Right lobe of liver (tissue), 6 donors: ENCODE measurements around the gene PITPNM3. TPM values are rescaled to one million over a fixed set of nuclear protein-coding genes. Genes with fewer than 3 reads are reported as not detected.

ENCODE experiments used
- ATAC-seq, 4 donors: fragments of 200-7000 bp; cut with Tn5 transposase; one replicate each; pipeline ENCODE4 v1.9.1; 2020; ENCODE audit warnings: mild to moderate bottlenecking in 4 of 4, moderate library complexity in 4 of 4
- DNase-seq, 3 donors: peaks; one replicate each; pipeline ENCODE4 v3.0.0-alpha.2; 2020
- H3K27ac ChIP-seq, 3 donors: fragments of 200-600 bp; one replicate each; pipeline ENCODE4 v1.8.0; 2022
- H3K27me3 ChIP-seq, 2 donors: fragments of 200-600 bp; one replicate each; pipeline ENCODE4 v1.8.0; 2022
- H3K36me3 ChIP-seq, 4 donors: fragments of 200-600 bp; sonication (generic) in 1 of 4; one replicate each; pipeline versions ENCODE4 v1.5.1 to v1.8.0; 2017 to 2022; ENCODE audit warnings: control low read depth in 1 of 4
- H3K4me1 ChIP-seq, 4 donors: fragments of 200-600 bp; sonication (generic) in 1 of 4; one replicate each; pipeline versions ENCODE4 v1.5.1 to v1.8.0; 2017 to 2022; ENCODE audit warnings: control low read depth in 1 of 4
- H3K4me3 ChIP-seq, 3 donors: fragments of 200-600 bp; one replicate each; pipeline ENCODE4 v1.8.0; 2022
- H3K9me3 ChIP-seq, 4 donors: fragments of 200-600 bp; sonication (generic) in 1 of 4; one replicate each; pipeline versions ENCODE4 v1.5.1 to v1.8.0; 2017 to 2022; ENCODE audit warnings: control low read depth in 1 of 4
- POLR2A ChIP-seq: fragments of 450-650 bp; IDR thresholded peaks from one replicate; pipeline ENCODE4 v1.6.1; 2017; ENCODE audit warnings: antibody characterized with exemption, mild to moderate bottlenecking
- WGBS: methylation state at CpG from one replicate; pipeline ENCODE4 v1.1.6; 2018; ENCODE audit warnings: low coverage, low lambda C conversion rate; ENCODE audit not compliant: insufficient coverage; ENCODE audit errors: missing lambda C conversion rate; 5-methylcytosine and 5-hydroxymethylcytosine counted together
- intact Hi-C, 2 donors: fragments of 100-400 bp; cut with DNase I; formaldehyde crosslinking; loops; one replicate each; pipeline versions ENCODE4 v1.11.2 to v1.14.1; 2022
- total RNA-seq, 6 experiments: library from RNA; depleted of rRNA in 2 of 6; stranded (reverse); fragments of >200 nt in 2 of 6; fragmentation: NEBNext Ultra II Directional in 3 of 6; extraction: Animal tissue kit (Norgen Biotek cat#: 25700) in 3 of 6; gene quantifications; one replicate each; pipeline versions ENCODE4 v1.1.0 to v1.2.4, GENCODE V29; 2016 to 2023
- TF ChIP-seq, protein P1 (sequence below), 4 donors: fragments of 200-600 bp in 3 of 4; fragments of 450-650 bp in 1 of 4; IDR thresholded peaks; one replicate each; pipeline versions ENCODE4 v1.5.1 to v1.8.0; 2016 to 2022; ENCODE audit warnings: antibody characterized with exemption in 4 of 4, mild to moderate bottlenecking in 2 of 4
- donor health status: DM: no; HTN: yes; CAD: no.
- donor health status: DM: no; HTN: no; CAD: no.
- donor health status: DM: no; HTN: no; CAD: no.
- donor health status: DM: no; HTN: yes; CAD: no.
- donor health status: DM: no; HTN: yes; CAD: no.

PITPNM3 gene
- total RNA-seq, 6 experiments from 2014 or later: 0.91 to 3.8 (median 1.2) TPM

GRCh38 chr17:6547336-6547735 lies 9.0 kb downstream of the PITPNM3 start:
- Histone ChIP-seq H3K4me3 (no peak overlapping the region), H3K36me3 (no peaks in the 10 kb centered on the region), H3K27me3 (no peaks in the 10 kb centered on the region), H3K27ac (no peak overlapping the region), H3K9me3 (no peaks in the 10 kb centered on the region), H3K4me1 (no peaks in the 10 kb centered on the region)
- TF ChIP-seq, protein P1, sequence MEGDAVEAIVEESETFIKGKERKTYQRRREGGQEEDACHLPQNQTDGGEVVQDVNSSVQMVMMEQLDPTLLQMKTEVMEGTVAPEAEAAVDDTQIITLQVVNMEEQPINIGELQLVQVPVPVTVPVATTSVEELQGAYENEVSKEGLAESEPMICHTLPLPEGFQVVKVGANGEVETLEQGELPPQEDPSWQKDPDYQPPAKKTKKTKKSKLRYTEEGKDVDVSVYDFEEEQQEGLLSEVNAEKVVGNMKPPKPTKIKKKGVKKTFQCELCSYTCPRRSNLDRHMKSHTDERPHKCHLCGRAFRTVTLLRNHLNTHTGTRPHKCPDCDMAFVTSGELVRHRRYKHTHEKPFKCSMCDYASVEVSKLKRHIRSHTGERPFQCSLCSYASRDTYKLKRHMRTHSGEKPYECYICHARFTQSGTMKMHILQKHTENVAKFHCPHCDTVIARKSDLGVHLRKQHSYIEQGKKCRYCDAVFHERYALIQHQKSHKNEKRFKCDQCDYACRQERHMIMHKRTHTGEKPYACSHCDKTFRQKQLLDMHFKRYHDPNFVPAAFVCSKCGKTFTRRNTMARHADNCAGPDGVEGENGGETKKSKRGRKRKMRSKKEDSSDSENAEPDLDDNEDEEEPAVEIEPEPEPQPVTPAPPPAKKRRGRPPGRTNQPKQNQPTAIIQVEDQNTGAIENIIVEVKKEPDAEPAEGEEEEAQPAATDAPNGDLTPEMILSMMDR (IDR thresholded peaks at IDR 0.05): no peak
- TF ChIP-seq POLR2A: no peak
- WGBS: 71% methylated on average over 5 of the region's 6 CpGs
- DNase-seq (peak in 1 of 3 donors; percentile 18), ATAC-seq (no peak)
- intact Hi-C loops: no loop called here

DNA sequence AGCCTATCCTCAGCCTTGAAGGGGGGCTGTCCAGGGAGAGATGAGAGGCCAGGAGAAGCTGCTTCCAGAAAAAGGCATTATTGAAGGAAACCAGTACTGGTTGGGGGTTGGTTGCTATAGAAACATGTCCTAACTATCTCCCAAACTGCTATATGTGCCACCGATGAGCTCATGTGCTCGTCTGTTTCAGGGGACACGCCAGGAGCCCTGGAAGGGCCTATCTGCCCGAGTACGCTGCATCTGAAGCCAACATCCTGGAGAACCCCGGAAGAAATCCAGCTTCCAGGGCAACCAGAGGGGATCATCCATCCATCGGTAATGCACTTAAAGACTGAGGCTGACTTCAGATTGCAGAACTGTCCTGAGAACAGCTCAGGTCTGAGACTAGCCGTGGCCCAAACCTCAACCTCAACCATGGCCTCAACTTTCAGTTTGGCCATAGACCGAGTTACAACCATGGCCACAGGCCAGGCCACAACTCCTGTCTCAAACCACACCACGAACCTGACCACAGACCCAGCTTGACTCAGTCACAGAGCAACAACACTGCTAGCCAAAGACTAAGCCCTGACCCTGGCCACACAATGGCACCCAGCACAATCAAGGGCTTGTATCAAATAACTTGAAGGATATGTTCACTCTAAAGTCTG lies 10.2 kb downstream of the PITPNM3 start:
- H3K27ac ChIP-seq: no peak overlapping the region
- no peaks in the 10 kb centered on the region for H3K4me1 ChIP-seq
- DNase-seq: no peak
- intact Hi-C loops: no loop called here
- H3K36me3 ChIP-seq: no peaks in the 10 kb centered on the region
- H3K4me3 ChIP-seq: no peak overlapping the region
- H3K27me3 ChIP-seq: no peaks in the 10 kb centered on the region
- WGBS: 67% methylated on average over 4 of the region's 10 CpGs
- H3K9me3 ChIP-seq: no peaks in the 10 kb centered on the region
- ATAC-seq: no peak
- TF ChIP-seq, protein P1 (IDR thresholded peaks at IDR 0.05): no peak
- no peak for TF ChIP-seq POLR2A

DNA sequence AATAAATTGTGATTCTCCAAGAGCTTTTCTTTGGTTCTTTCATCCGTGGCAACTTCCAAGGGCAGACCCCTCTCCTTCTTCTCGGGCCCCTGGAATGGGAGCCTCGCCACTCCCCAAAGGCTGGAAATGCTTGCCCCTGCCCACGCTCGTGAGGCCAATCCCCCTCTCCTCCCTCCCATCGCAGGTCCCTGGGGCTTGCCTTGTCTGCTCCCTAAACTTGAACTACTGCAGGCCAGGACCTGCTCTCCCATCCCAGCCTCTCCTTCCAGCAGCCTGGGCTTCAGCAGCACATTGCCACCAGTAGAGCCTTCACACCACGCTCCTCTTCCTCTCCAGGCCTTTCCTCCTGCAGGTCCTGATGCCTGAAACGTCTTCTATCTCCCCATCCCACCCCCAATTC lies 11.1 kb downstream of the PITPNM3 start:
- H3K36me3 ChIP-seq: no peaks in the 10 kb centered on the region
- H3K4me3 ChIP-seq: no peak overlapping the region
- H3K27me3 ChIP-seq: no peaks in the 10 kb centered on the region
- no peaks in the 10 kb centered on the region for H3K4me1 ChIP-seq
- intact Hi-C loops: no loop called here
- no peak for TF ChIP-seq POLR2A
- TF ChIP-seq, protein P1 (IDR thresholded peaks at IDR 0.05): no peak
- WGBS: 66% methylated on average over 8 of the region's 8 CpGs
- H3K27ac ChIP-seq: no peak overlapping the region
- ATAC-seq (no peak), DNase-seq (peak in 1 of 3 donors; percentile 17)
- H3K9me3 ChIP-seq: no peaks in the 10 kb centered on the region

DNA sequence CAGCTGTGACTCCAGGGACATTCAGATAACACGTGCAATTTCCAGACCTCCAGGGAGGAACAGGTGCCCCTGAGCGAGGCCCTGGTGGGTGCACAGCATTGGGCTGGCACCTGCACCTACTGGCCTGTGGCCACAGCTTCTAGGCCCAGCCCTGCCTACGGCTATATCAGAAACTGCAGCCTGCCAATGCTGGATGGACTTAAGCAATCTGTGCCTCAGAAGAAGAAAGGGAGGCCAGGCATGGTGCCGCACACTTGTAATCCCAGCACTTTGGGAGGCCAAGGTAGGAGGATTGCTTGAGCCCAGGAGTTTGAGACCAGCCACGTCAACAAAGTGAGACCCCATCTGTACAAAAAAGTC lies 12.4 kb downstream of the PITPNM3 start:
- WGBS: 100% methylated on average over 2 of the region's 5 CpGs
- Histone ChIP-seq H3K27ac (no peak overlapping the region), H3K9me3 (no peaks in the 10 kb centered on the region), H3K4me3 (no peak overlapping the region), H3K27me3 (no peaks in the 10 kb centered on the region), H3K4me1 (no peaks in the 10 kb centered on the region), H3K36me3 (no peaks in the 10 kb centered on the region)
- DNase-seq (peak in 1 of 3 donors; percentile 14), ATAC-seq (no peak)
- intact Hi-C loops: no loop called here
- TF ChIP-seq POLR2A: no peak
- TF ChIP-seq, protein P1 (IDR thresholded peaks at IDR 0.05): no peak
